Measurements from ENCODE around the gene C2orf15. TPM values are rescaled to one million over a fixed set of nuclear protein-coding genes. Genes with fewer than 3 reads are reported as not detected.

C2orf15 gene
- total RNA-seq, 4 donors from 2014 or later, result 0.39 TPM; not detected in 3

DNA sequence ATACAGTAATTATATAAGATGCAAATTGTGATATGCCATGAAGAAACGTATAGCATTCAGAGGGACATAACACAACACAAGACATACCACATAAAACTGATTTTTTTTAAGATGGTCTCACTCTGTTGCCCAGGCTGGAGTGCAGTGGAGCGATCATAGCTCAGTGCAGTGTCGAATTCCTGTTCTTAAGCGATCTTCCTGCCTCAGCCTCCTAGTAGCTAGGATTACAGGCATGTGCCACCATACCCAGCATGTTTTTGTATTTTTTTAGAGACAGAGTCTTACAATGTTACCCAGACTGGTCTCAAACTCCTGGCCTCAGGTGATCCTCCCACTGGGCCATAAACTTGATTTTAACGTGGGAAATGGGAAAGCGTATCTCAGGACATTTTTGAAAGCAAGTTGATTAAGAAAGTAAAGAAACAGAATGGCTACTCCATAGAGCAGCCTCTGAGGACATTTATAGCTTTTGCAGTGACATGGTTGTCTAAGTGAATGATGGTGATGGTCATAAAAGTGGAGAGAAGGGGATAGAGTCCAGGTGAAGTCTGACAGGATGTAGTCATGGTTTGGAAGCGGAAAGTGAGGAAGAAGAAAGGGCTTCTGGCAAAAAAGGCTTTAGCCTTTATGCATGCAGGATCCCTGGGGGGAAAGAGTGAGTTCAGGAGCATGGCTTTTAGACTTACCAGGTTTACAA is 10.8 kb downstream of the C2orf15 start:
- Histone ChIP-seq H3K4me3 (no peak overlapping the region), H3K9me3 (no peaks in the 10 kb centered on the region), H3K27me3 (no peaks in the 10 kb centered on the region), H3K36me3 (peaks cover 0 to 9% (median 4%) of the 10 kb centered on the region in 4 donors), H3K27ac (replicated peaks in 1 of 4) (no peak overlapping the region), H3K4me1 (peaks cover 10 to 23% (median 20%) of the 10 kb centered on the region in 4 donors)
- intact Hi-C loops (cut with DNase I), result loop anchor here (10.0 kb wide), 1 partner anchor 182 kb away; the partner anchor contains the start of genes EIF5B and TXNDC9
- TF ChIP-seq POLR2A (IDR thresholded peaks at IDR 0.05; ENCODE audit: low read depth) (no peak), POLR2AphosphoS5 (IDR thresholded peaks at IDR 0.05) (no peak), EP300 (IDR thresholded peaks at IDR 0.05) (no peak)
- TF ChIP-seq, protein P1, sequence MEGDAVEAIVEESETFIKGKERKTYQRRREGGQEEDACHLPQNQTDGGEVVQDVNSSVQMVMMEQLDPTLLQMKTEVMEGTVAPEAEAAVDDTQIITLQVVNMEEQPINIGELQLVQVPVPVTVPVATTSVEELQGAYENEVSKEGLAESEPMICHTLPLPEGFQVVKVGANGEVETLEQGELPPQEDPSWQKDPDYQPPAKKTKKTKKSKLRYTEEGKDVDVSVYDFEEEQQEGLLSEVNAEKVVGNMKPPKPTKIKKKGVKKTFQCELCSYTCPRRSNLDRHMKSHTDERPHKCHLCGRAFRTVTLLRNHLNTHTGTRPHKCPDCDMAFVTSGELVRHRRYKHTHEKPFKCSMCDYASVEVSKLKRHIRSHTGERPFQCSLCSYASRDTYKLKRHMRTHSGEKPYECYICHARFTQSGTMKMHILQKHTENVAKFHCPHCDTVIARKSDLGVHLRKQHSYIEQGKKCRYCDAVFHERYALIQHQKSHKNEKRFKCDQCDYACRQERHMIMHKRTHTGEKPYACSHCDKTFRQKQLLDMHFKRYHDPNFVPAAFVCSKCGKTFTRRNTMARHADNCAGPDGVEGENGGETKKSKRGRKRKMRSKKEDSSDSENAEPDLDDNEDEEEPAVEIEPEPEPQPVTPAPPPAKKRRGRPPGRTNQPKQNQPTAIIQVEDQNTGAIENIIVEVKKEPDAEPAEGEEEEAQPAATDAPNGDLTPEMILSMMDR (IDR thresholded peaks at IDR 0.05), result no peak
- WGBS, result 92% methylated on average over 7 of the region's 7 CpGs
- DNase-seq (ENCODE audit: extremely low spot score), result no peak

DNA sequence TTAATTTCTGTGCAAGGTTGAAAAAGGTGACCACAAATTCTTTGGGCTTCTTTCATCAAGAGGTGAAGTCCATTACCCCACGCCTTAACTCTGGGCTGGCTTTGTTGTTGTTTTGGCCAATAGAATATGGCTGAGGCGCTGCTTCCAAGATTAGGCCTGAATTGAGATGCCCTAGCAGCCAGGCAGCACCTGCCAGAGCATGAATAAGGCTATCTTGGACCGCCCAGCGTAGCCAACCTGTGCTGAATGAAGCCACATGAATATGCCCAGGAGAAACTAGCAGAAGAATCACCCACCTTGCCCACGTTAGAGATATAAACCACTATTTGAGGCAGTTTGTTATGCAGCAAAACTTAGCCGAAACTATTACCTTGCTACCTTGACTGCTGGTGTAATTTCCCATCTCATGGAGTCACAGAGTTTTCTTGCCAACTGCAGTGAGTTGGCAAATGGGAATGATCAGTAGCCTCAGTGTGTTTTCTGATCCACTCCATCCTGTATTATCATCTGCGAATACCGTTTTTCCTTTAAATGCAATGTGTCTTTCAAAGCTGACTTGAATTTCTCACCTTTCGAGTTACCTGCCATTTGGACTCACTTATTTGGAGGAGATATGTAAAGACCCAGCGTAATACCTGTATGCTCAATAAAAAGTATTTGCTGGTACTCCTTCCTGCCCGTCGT is 12.6 kb downstream of the C2orf15 start:
- Histone ChIP-seq H3K4me1 (peaks cover 10 to 23% (median 20%) of the 10 kb centered on the region in 4 donors), H3K4me3 (peak overlapping the region; percentile 65 to 75 (median 70)), H3K27me3 (no peaks in the 10 kb centered on the region), H3K36me3 (peaks cover 0 to 22% (median 10%) of the 10 kb centered on the region in 4 donors), H3K9me3 (no peaks in the 10 kb centered on the region), H3K27ac (replicated peaks in 1 of 4) (peak overlapping the region; percentile 83 to 90 (median 86))
- 46% methylated on average over 12 of the region's 12 CpGs for WGBS
- TF ChIP-seq, protein P1 (IDR thresholded peaks at IDR 0.05), result no peak
- TF ChIP-seq POLR2A (IDR thresholded peaks at IDR 0.05; ENCODE audit: low read depth), result no peak
- no peak for DNase-seq (ENCODE audit: extremely low spot score)
- intact Hi-C loops (cut with DNase I), result loop anchor here (10.0 kb wide), 1 partner anchor 181 kb away; the partner anchor contains the start of genes EIF5B and TXNDC9

DNA sequence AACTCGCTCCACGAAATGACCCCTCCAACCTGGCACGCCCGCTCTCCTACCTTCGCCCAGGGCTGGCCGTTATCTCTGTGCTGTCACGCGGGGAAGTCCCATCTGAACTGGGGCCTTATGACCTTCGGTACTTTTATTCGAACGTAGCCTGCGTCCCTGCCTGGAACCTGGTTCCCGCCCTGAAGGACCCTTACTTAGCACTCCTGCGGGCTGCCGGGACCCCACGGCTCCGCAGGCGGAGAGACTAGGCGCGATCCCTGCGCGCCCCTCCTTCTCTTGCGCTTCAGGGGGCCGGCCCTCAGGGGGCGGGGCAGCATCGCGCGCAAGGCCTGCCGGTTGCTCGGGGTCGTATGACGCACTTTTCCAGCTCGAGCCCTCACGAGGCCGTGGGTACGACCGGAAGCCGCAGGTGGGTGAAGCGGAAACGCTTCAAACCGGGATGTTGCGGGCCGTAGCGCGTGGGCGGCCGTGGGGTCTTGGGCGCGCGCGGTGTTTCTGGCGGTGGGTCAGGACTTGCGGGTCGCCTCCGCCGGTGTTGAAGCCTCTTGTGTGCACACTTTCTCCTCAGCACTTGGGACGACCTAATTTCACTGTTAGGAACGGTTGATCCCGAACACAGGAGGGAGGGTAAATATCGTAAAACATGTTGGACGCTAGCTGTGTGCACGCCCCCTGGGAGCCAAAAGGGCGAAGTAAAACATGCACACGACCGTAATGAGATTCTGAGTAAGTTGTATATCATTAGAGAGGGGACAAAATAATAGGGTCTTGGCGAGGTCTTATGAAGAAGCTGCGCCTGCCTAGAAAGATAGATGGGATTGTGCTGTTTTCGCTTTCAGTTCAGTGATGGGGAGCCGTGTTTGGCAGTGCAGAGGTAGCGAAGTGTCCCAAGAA is 13.4 kb downstream of the C2orf15 start, which contains the start of the genes LIPT1 and TSGA10:
Gene LIPT1 (plus strand): TSS at position 325 of the 894 bp plus-strand sequence. CDS start 6,991 bp downstream, outside the sequence.
Gene TSGA10 (minus strand): TSS at position 300 of the 894 bp plus-strand sequence. CDS start 45,503 bp downstream, outside the sequence.
- peak; percentile 97 for DNase-seq (ENCODE audit: extremely low spot score)
- H3K9me3 ChIP-seq, result no peaks in the 10 kb centered on the region

More for the DNA sequence above, 13.4 kb downstream of the C2orf15 start, which contains the start of the genes LIPT1 and TSGA10:
- WGBS, result under 1% methylated on average over 40 of the region's 70 CpGs
- Histone ChIP-seq H3K4me3 (peak within 1 kb of the TSS; percentile 65 to 75 (median 70)), H3K27ac (replicated peaks in 1 of 4) (peak within 1 kb of the TSS; percentile 83 to 90 (median 86)), H3K36me3 (peaks cover 0 to 30% (median 14%) of the 10 kb centered on the region in 4 donors), H3K27me3 (no peaks in the 10 kb centered on the region), H3K4me1 (peaks cover 10 to 23% (median 20%) of the 10 kb centered on the region in 4 donors)
- intact Hi-C loops (cut with DNase I), result loop anchor here (10.0 kb wide), 1 partner anchor 180 kb away; the partner anchor contains the start of genes EIF5B and TXNDC9
- peak; percentile 62 for TF ChIP-seq EP300 (IDR thresholded peaks at IDR 0.05)
- TF ChIP-seq POLR2AphosphoS5 (IDR thresholded peaks at IDR 0.05), result peak; percentile 95 to 99
- TF ChIP-seq, protein P1 (IDR thresholded peaks at IDR 0.05), result peak in 1 of 3 experiments; percentile 9
- peak; percentile 85 for TF ChIP-seq POLR2A (IDR thresholded peaks at IDR 0.05; ENCODE audit: low read depth)

Data from esophagus muscularis mucosa (tissue), 4 donors.